PFSK-1 (cell line): Measurements from ENCODE around the gene ATP6V1B1.

Experiments used
- POLR2AphosphoS5 ChIP-seq: IDR thresholded peaks from 2 replicates; pipeline ENCODE4 v1.6.1; 2012; ENCODE audit warnings: low read depth, mild to moderate bottlenecking, control low read depth, low read length, moderate library complexity
- SIN3A ChIP-seq: IDR thresholded peaks from 2 replicates; pipeline ENCODE4 v1.6.1; 2012; ENCODE audit warnings: mild to moderate bottlenecking, low read length, moderate library complexity, borderline replicate concordance; ENCODE audit not compliant: insufficient read depth
- TAF1 ChIP-seq: IDR thresholded peaks from 2 replicates; pipeline ENCODE4 v1.6.1; 2012; ENCODE audit warnings: low read length, control low read depth, borderline replicate concordance; ENCODE audit not compliant: insufficient read depth
- TF ChIP-seq, protein P1 (sequence below), 2 experiments: IDR thresholded peaks; 2 replicates each; pipeline versions ENCODE4 v1.6.1 to v1.8.0; 2011 to 2012; ENCODE audit warnings: low read depth in 2 of 2, low read length in 2 of 2, control low read depth in 1 of 2, inconsistent platforms in 1 of 2, mild to moderate bottlenecking in 1 of 2, moderate library complexity in 1 of 2; ENCODE audit not compliant: insufficient read depth in 1 of 2

DNA sequence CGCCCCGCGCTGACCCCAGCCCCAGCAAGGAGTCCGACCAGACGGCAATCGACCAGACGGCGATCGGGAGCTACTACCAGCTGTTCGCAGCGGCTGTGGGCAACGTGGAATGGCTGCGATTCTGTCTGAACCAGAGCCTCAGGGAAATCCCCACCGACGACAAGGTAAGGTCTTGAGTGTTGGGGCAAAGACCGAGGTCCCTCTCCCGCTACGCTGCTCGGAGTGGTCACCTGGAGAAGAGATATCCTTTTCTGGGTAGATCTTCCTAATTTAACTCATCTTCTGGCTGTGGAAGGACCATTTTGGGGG, 43.4 kb downstream of the ATP6V1B1 start:
- no peak for TF ChIP-seq TAF1
- TF ChIP-seq, protein P1, sequence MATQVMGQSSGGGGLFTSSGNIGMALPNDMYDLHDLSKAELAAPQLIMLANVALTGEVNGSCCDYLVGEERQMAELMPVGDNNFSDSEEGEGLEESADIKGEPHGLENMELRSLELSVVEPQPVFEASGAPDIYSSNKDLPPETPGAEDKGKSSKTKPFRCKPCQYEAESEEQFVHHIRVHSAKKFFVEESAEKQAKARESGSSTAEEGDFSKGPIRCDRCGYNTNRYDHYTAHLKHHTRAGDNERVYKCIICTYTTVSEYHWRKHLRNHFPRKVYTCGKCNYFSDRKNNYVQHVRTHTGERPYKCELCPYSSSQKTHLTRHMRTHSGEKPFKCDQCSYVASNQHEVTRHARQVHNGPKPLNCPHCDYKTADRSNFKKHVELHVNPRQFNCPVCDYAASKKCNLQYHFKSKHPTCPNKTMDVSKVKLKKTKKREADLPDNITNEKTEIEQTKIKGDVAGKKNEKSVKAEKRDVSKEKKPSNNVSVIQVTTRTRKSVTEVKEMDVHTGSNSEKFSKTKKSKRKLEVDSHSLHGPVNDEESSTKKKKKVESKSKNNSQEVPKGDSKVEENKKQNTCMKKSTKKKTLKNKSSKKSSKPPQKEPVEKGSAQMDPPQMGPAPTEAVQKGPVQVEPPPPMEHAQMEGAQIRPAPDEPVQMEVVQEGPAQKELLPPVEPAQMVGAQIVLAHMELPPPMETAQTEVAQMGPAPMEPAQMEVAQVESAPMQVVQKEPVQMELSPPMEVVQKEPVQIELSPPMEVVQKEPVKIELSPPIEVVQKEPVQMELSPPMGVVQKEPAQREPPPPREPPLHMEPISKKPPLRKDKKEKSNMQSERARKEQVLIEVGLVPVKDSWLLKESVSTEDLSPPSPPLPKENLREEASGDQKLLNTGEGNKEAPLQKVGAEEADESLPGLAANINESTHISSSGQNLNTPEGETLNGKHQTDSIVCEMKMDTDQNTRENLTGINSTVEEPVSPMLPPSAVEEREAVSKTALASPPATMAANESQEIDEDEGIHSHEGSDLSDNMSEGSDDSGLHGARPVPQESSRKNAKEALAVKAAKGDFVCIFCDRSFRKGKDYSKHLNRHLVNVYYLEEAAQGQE (IDR thresholded peaks at IDR 0.05; ENCODE audit: insufficient read depth in 1 of 2, low read depth in 2 of 2, low read length in 2 of 2), result no peak
- no peak for TF ChIP-seq POLR2AphosphoS5
- no peak for TF ChIP-seq SIN3A
